ENCODE data around the gene ATP5PO. TPM values are rescaled to one million over a fixed set of nuclear protein-coding genes. Genes with fewer than 3 reads are reported as not detected.

The ATP5PO gene
- total RNA-seq = 203 and 212 TPM in 2 replicates

GRCh38 chr21:33915368-33916199 is at the start of gene ATP5PO:
TSS of gene ATP5PO (minus strand) at chr21:33915804. CDS start at chr21:33915763, 41 bp downstream.
- intact Hi-C loops (cut with micrococcal nuclease) = loop anchor here (1.0 to 5.0 kb wide), 3 partner anchors 33 to 282 kb away; partner anchors contain the start of gene CRYZL1

DNA sequence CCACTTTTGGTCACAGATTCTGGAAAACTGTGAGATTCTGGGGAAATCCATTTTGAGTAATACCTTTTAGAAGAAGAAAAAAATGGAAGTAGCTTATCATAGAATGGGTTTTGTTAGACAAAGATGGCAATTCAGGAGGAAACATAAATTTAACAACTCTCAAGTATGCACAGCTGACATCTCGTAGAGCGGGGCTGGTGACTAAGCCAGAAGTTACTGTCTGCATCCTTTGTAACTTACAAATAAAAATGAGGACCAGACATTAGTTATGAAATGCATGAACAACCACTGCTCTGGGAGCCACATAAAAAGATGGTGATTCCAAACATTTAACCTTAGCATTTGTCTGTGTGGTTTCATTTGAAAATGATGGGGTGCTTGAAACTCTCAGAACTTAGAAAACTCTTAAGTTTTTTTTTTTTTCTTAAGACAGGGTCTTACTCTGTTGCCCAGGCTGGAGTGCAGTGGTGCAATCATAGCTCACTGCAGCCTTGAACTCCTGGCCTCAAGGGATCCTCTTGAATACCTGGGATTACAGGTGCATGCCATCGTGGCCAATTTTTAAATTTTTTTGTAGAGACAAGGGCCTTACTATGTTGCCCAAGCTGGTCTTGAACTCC is 49.2 kb upstream of the ATP5PO start:
- intact Hi-C loops (cut with micrococcal nuclease) = no loop called here

GRCh38 chr21:33963848-33964555 is 48.4 kb upstream of the ATP5PO start:
- intact Hi-C loops (cut with micrococcal nuclease) = no loop called here

DNA sequence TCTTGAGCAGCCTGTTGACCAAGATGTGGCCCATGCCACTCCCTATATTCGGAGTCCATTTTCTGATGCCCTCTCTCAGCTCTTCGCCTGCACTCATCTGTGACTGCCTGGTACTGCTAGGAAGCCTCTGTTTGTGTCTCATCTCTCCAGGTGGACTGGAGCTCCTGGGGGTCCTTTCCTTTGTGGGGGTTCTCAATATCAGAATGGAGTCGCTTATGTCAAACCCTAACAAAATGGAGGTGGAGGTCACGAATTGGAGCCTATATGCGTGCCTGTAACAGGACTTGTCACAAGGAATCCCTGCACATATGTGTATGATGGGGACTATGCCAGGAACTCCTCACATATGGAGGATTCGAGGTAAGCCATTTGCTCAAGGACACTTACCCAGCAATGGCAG is 46.7 kb upstream of the ATP5PO start:
- intact Hi-C loops (cut with micrococcal nuclease) = no loop called here

GRCh38 chr21:33961061-33961460 is 45.5 kb upstream of the ATP5PO start:
- intact Hi-C loops (cut with micrococcal nuclease) = no loop called here

DNA sequence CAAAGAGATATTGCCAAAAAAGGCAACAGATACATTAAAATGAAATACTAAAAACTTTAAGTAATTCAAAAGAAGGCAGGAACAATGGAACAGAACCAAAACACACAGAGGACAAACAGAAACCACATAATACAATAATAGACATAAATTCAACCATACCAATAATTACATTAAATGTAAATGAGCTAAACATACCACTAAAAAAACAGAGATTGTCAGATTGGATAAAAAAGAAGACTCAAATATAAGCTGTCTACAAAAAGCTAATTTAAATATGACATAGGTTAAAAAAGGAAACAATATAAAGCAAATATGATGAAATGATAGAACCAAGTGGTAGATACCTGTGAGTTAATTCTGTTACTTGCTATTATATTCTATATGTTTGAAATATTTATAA is 44.1 kb upstream of the ATP5PO start:
- intact Hi-C loops (cut with micrococcal nuclease) = no loop called here

- intact Hi-C loops (cut with micrococcal nuclease) = no loop called here
These were observed 38.8 kb upstream of the ATP5PO start for GRCh38 chr21:33954395-33954794.

DNA sequence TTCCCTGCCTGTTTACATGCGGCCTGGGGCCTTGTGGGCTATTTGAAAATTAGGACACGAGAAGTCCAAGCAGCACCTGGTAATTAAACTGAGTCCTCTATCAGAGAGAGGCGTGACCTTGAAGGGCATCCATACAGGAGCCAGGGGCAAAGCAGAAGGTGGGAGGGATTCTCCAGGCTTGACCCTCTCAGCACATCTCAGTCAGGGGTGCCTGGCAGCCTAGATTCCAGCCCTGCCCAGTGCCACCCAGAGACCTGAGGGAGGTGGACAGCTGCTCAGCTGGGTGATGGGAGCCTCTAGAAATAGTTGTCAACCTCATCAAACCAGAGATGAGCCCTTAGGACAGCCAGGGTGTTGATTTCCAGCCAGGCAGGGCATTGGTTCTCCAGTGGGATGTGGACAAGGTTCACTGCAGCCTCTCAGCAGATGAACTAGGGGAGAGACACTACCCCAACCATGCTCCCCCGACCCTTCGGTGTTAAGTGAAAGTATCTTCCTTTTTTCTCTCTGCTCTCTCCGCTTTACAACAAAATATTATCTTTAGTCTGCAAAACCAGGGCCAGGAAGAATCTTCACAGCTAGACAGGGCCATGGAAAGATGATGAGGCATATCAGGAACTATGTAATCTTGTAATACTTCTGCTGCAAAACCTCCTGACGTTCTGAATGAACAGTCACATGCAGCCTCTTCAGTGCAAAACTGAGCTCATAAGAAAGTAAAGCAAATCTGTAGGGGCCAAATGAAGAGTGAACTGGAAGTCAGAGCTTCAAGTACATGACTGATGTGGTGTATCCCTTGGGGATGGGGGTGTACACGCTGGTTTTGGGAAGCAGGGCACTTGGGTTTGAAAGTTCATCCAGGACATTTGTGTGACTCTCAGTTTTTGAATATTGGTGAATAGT is 35.9 kb upstream of the ATP5PO start:
- intact Hi-C loops (cut with micrococcal nuclease) = no loop called here

DNA sequence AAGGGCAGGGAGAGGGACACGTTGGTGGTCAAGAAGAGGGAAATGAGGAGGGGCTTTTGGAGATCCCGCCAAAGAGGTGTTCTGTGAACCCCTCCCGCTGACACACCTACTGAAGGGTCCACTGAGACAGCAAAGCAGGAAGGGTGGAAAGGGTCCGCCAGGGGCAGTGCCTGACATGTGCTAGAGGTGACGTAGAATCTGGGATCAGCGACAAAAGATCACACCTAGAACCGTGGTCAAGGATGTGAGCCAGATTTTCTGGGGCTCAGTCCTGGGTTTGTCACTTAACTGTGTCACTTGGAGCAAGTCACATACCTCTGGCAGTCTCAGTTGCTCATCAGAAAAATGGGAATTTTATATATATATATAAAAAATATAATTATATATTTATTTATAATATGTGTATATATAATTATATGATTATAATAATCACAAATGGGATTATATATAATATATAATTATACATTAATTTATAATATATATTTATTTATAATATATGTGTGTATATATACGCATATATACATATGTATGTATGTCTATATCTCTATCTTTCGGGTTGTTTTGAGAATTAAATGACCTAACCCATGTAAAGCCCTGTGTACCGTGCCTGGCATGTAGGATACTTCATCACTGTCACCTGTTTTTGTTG is 35.0 kb upstream of the ATP5PO start:
- intact Hi-C loops (cut with micrococcal nuclease) = loop anchor here (1.0 kb wide), 1 partner anchor 123 kb away; the partner anchor contains the start of genes MRPS6 and SLC5A3

GRCh38 chr21:33949516-33950430 is 34.2 kb upstream of the ATP5PO start:
- intact Hi-C loops (cut with micrococcal nuclease) = loop anchor here (1.0 to 10.0 kb wide), 4 partner anchors 73 to 407 kb away; partner anchors contain the start of genes GART, MRPS6, SLC5A3 and SON

DNA sequence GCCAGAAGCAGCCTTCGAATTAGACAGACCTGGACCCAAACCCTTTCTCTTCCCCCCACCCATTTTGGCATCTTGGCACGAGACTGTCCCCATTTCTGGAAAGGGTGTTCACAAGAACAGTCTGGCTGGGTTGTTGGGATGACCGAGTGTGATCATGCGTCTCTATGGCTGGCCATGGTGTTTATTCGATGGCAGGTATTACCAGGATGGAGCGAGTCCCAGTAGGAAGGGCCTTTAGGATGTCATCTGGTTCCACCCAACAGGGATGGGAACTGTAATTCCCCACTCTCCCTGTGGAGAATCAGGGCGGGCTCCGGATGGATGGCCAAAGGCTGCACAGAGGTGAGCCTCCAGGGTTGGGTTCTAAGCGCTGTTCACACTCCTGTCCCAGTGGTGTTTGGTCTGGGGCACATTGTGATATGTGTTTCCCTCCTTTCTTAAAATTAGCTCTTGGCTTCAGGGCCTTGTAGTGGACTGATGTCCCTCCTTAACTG is 33.4 kb upstream of the ATP5PO start:
- intact Hi-C loops (cut with micrococcal nuclease) = loop anchor here (1.0 to 10.0 kb wide), 7 partner anchors 18 to 407 kb away; partner anchors contain the start of genes ATP5PO, GART and SON

GRCh38 chr21:33948096-33948950 is 32.7 kb upstream of the ATP5PO start:
- intact Hi-C loops (cut with micrococcal nuclease) = loop anchor here (1.0 to 10.0 kb wide), 7 partner anchors 17 to 406 kb away; partner anchors contain the start of genes ATP5PO, GART and SON

GRCh38 chr21:33947451-33948095 is 32.0 kb upstream of the ATP5PO start:
- intact Hi-C loops (cut with micrococcal nuclease) = loop anchor here (1.0 to 10.0 kb wide), 7 partner anchors 16 to 405 kb away; partner anchors contain the start of genes ATP5PO, GART and SON

- intact Hi-C loops (cut with micrococcal nuclease) = loop anchor here (5.0 to 10.0 kb wide), 3 partner anchors 77 to 403 kb away; partner anchors contain the start of genes GART and SON
These were observed 30.2 kb upstream of the ATP5PO start for GRCh38 chr21:33945652-33946270.

DNA sequence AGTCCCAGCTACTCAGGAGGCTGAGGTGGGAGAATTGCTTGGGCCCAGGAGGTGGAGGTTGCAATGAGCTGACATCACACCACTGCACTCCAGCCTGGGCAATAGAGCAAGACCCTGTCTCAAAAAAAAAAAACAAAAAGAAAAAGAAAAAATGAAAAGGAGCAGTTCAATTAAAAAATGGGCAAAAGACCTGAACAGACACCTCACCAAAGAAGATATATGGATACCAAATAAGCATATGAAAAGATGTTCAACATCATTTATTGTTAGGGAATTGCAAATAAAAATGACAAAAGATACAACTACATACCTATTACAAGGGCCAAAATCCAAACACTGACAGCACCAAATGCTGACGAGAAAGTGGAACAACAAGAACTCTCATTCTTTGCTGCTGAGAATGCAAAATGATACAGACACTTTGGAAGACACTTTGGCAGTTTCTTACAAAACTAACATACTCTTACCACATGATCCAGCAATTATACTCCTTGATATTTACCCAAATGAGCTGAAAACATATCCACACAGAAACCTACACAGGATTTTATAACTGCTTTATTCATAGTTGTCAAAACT is 28.7 kb upstream of the ATP5PO start:
- intact Hi-C loops (cut with micrococcal nuclease) = loop anchor here (10.0 kb wide), 1 partner anchor 251 kb away; no protein-coding TSS in a partner anchor

GRCh38 chr21:33943293-33943692 is 27.7 kb upstream of the ATP5PO start:
- intact Hi-C loops (cut with micrococcal nuclease) = loop anchor here (10.0 kb wide), 1 partner anchor 252 kb away; no protein-coding TSS in a partner anchor

All from T-helper 2 cell treated with Interferon-gamma antibody and Interleukin-4, amounts not matched to agents 100 ng/mL and 5 ng/mL, for 36 hours (primary cell).